HepG2 (cell line): ENCODE results near the gene PRR35. TPM values are rescaled to one million over a fixed set of nuclear protein-coding genes. Genes with fewer than 3 reads are reported as not detected.

ENCODE experiments used
- ATAC-seq: fragments of 200-7000 bp; cut with Tn5 transposase; 3 replicates; pipeline ENCODE4 v1.9.1; 2020; ENCODE audit warnings: mild to moderate bottlenecking, moderate library complexity
- BruUV-seq: library from RNA; stranded (reverse); fragments of 400-500 nt; replicated peaks from 2 replicates; lab custom pipeline; 2021; lab: Mats Ljungman, UMichigan
- CTCF ChIA-PET: fragments of 300-600 bp; formaldehyde crosslinking; extraction: SDS; loops from one replicate; lab custom pipeline; 2021; ENCODE audit warnings: low total read pairs, inconsistent platforms, low intra/inter-chr PET ratio; lab: Yijun Ruan, JAX
- POLR2A ChIA-PET: fragments of 350-600 bp; sonication (Branson Sonifier 250); formaldehyde crosslinking; loops from one replicate; lab custom pipeline; 2020; ENCODE audit warnings: antibody characterized with exemption, inconsistent platforms; lab: Yijun Ruan, JAX
- DNase-seq: peaks from one replicate; pipeline ENCODE4 v3.0.0-alpha.2; 2015; ENCODE audit warnings: low spot score
- FAIRE-seq: peaks from 3 replicates; lab custom pipeline; 2011; peaks lifted over from hg19 to GRCh38; lab: Jason Lieb, UNC
- H2AFZ ChIP-seq: one replicate; pipeline ENCODE4 v1.6.1; 2011; ENCODE audit warnings: low read length, inconsistent platforms
- H3K27ac ChIP-seq: fragments of 300-600 bp; 3 replicates; pipeline ENCODE4 v1.8.0; 2011; ENCODE audit warnings: mixed run types, mild to moderate bottlenecking, mixed read lengths, low read length, inconsistent platforms; ENCODE audit not compliant: insufficient read depth; ENCODE audit errors: extremely low read length
- H3K27me3 ChIP-seq, 2 experiments: fragments of 200-600 bp in 1 of 2; 2 replicates in 1 of 2; 3 replicates in 1 of 2; pipeline versions ENCODE4 v1.6.0 to v1.8.0; 2011; ENCODE audit warnings: low read length in 2 of 2, mild to moderate bottlenecking in 2 of 2, moderate library complexity in 2 of 2, inconsistent platforms in 1 of 2; ENCODE audit not compliant: insufficient read depth in 2 of 2, control insufficient read depth in 1 of 2
- H3K36me3 ChIP-seq, 2 experiments: fragments of 200-600 bp in 1 of 2; replicated peaks in 1 of 2; 2 replicates in 1 of 2; 3 replicates in 1 of 2; pipeline versions ENCODE4 v1.5.1 to v1.8.0; 2011; ENCODE audit warnings: low read length in 2 of 2, inconsistent platforms in 1 of 2; ENCODE audit not compliant: insufficient read depth in 2 of 2, control insufficient read depth in 1 of 2
- H3K4me1 ChIP-seq: 2 replicates; pipeline ENCODE4 v1.5.1; 2012; ENCODE audit warnings: low read length, inconsistent platforms; ENCODE audit not compliant: insufficient read depth
- H3K4me2 ChIP-seq: 2 replicates; pipeline ENCODE4 v1.6.0; 2011; ENCODE audit warnings: low read depth, low read length, inconsistent platforms
- H3K4me3 ChIP-seq, 3 experiments: fragments of 200-600 bp in 1 of 3; sonication (generic), shearing (Covaris generic) in 1 of 3; replicated peaks in 1 of 3; 2 replicates each; pipeline ENCODE4 v1.5.1; 2011 to 2016; ENCODE audit warnings: low read length in 3 of 3, inconsistent platforms in 2 of 3, low read depth in 2 of 3, mild to moderate bottlenecking in 2 of 3, control low read depth in 1 of 3, mixed read lengths in 1 of 3; ENCODE audit not compliant: insufficient read depth in 1 of 3
- H3K79me2 ChIP-seq: one replicate; pipeline ENCODE4 v1.6.1; 2011; ENCODE audit warnings: low read length, inconsistent platforms; ENCODE audit not compliant: insufficient read depth
- H3K9ac ChIP-seq: 2 replicates; pipeline ENCODE4 v1.6.0; 2011; ENCODE audit warnings: mild to moderate bottlenecking, low read depth, low read length, inconsistent platforms; ENCODE audit not compliant: insufficient read depth
- H3K9me3 ChIP-seq: 2 replicates; pipeline ENCODE4 v1.5.1; 2012; ENCODE audit warnings: mild to moderate bottlenecking, low read length
- H4K20me1 ChIP-seq: 2 replicates; pipeline ENCODE4 v1.6.0; 2011; ENCODE audit warnings: inconsistent platforms, mild to moderate bottlenecking, low read length, moderate library complexity; ENCODE audit not compliant: insufficient read depth
- CREB1 ChIP-seq, 2 experiments: fragments of 450-650 bp in 1 of 2; IDR thresholded peaks; 2 replicates each; pipeline ENCODE4 v1.6.1; 2016 to 2017; ENCODE audit warnings: control low read depth in 1 of 2, mild to moderate bottlenecking in 1 of 2, missing compliant biosample characterization in 1 of 2, missing genetic modification characterization in 1 of 2
- HNRNPLL ChIP-seq: fragments of 200-400 bp; formaldehyde crosslinking; IDR thresholded peaks from 2 replicates; pipeline ENCODE4 v1.6.1; 2017; ENCODE audit warnings: mild to moderate bottlenecking, low read depth, low read length; ENCODE audit not compliant: poor library complexity, severe bottlenecking
- KAT8 ChIP-seq: IDR thresholded peaks from 2 replicates; pipeline ENCODE4 v1.6.1; 2016; ENCODE audit warnings: missing genetic modification reagents, missing compliant biosample characterization
- KDM6A ChIP-seq: IDR thresholded peaks from 2 replicates; pipeline ENCODE4 v1.6.1; 2016; ENCODE audit warnings: low read depth
- PPARG ChIP-seq: conservative IDR thresholded peaks from 2 replicates; pipeline ENCODE4 v1.6.1; 2016; ENCODE audit warnings: missing biosample characterization, missing genetic modification reagents
- RBM39 ChIP-seq: fragments of 200-400 bp; formaldehyde crosslinking; IDR thresholded peaks from one replicate; pipeline ENCODE4 v1.6.1; 2018; ENCODE audit warnings: antibody characterized with exemption, mild to moderate bottlenecking, low read depth, low read length; ENCODE audit not compliant: poor library complexity, severe bottlenecking
- XRCC5 ChIP-seq: fragments of 200-400 bp; formaldehyde crosslinking; optimal IDR thresholded peaks from 2 replicates; pipeline ENCODE3; 2017; ENCODE audit warnings: mild to moderate bottlenecking, low read length
- ZBTB37 ChIP-seq: sonication (generic); formaldehyde crosslinking; IDR thresholded peaks from 2 replicates; pipeline ENCODE4 v1.4.0; 2020; ENCODE audit warnings: mild to moderate bottlenecking, missing genetic modification reagents
- ZHX1 ChIP-seq: sonication (generic); formaldehyde crosslinking; IDR thresholded peaks from 2 replicates; pipeline ENCODE4 v1.8.1; 2022; ENCODE audit warnings: low read depth, mild to moderate bottlenecking, missing genetic modification reagents
- ZNF430 ChIP-seq: sonication (generic); formaldehyde crosslinking; IDR thresholded peaks from 2 replicates; pipeline ENCODE4 v1.9.0; 2021; ENCODE audit warnings: mild to moderate bottlenecking, missing genetic modification reagents
- ZNF547 ChIP-seq: sonication (generic); formaldehyde crosslinking; IDR thresholded peaks from 2 replicates; pipeline ENCODE4 v1.5.1; 2020; ENCODE audit warnings: mild to moderate bottlenecking, missing genetic modification reagents
- ZNF558 ChIP-seq: sonication (generic); formaldehyde crosslinking; IDR thresholded peaks from 2 replicates; pipeline ENCODE4 v1.9.0; 2022; ENCODE audit warnings: mild to moderate bottlenecking, missing genetic modification reagents, borderline replicate concordance
- ZNF629 ChIP-seq: sonication (generic); formaldehyde crosslinking; conservative IDR thresholded peaks from 2 replicates; pipeline ENCODE4 v1.5.0; 2020; ENCODE audit warnings: missing genetic modification reagents
- ZNF7 ChIP-seq: IDR thresholded peaks from 2 replicates; pipeline ENCODE4 v1.6.1; 2016; ENCODE audit warnings: missing biosample characterization, missing genetic modification reagents
- ZNF776 ChIP-seq: sonication (generic); formaldehyde crosslinking; IDR thresholded peaks from 2 replicates; pipeline ENCODE4 v1.4.0; 2020; ENCODE audit warnings: mild to moderate bottlenecking, missing genetic modification reagents
- ZSCAN29 ChIP-seq: sonication (generic); formaldehyde crosslinking; conservative IDR thresholded peaks from 2 replicates; pipeline ENCODE4 v1.4.0; 2020; ENCODE audit warnings: mild to moderate bottlenecking, missing genetic modification reagents
- WGBS: methylation state at CpG from one replicate; pipeline ENCODE4 v1.1.6; 2017; ENCODE audit warnings: low lambda C conversion rate; 5-methylcytosine and 5-hydroxymethylcytosine counted together
- in situ Hi-C: cut with HindIII; loops from 2 replicates; pipeline ENCODE4 v1.10.0; 2017; ENCODE audit warnings: low pct_unique_long_range_greater_than_20kb; ENCODE audit not compliant: extremely low pct_ligation_motif_present
- intact Hi-C: fragments of 100-400 bp; cut with micrococcal nuclease; formaldehyde crosslinking; loops from one replicate; pipeline ENCODE4 v1.10.0; 2022; ENCODE audit not compliant: unreplicated experiment
- polyA plus RNA-seq, 8 experiments: library from polyadenylated mRNA; depleted of rRNA in 3 of 8; stranded (reverse) in 7 of 8; unstranded in 1 of 8; fragments of >200 nt; fragmentation: Illumina TruSeq in 4 of 8; extraction: Trizol in 4 of 8; gene quantifications; 2 replicates each; pipeline versions ENCODE4 v1.2.1 to v1.2.3, GENCODE V29; 2011 to 2016; ENCODE audit warnings: low read depth in 4 of 8, missing spikeins in 1 of 8, mixed read lengths in 1 of 8; ENCODE audit not compliant: insufficient read depth in 1 of 8
- total RNA-seq, 5 experiments: library from RNA; depleted of rRNA; stranded (reverse); fragments of >200 nt; fragmentation: Illumina TruSeq; extraction: Trizol; gene quantifications; 2 replicates each; pipeline ENCODE4 v1.2.3, GENCODE V29; 2016; ENCODE audit warnings: low read depth in 1 of 5
- TF ChIP-seq, protein P1 (sequence below): sonication (generic); formaldehyde crosslinking; IDR thresholded peaks from 2 replicates; pipeline ENCODE4 v1.8.0; 2022; ENCODE audit warnings: low read depth, missing genetic modification reagents

The PRR35 gene
- total and polyA plus RNA-seq, 2 of the 13 experiments (the other 11 are each of a cell fraction or from before 2014, with no cell fraction given) = 0.07 to 0.16 TPM

- Histone ChIP-seq H3K36me3 (peaks cover 0 to 5% of the 10 kb centered on the region in 2 experiments; a peak in 1 of 5 replicates), H3K9me3 (no peaks in the 10 kb centered on the region), H3K4me1 (peaks cover 52% of the 10 kb centered on the region), H3K27me3 (no peaks in the 10 kb centered on the region; a peak in 1 of 5 replicates), H4K20me1 (peaks cover 13% of the 10 kb centered on the region; the same call in 1 of the 2 replicates), H3K4me3 (peak within 1 kb of the TSS; percentile 92 to 96 (median 96)), H3K9ac (peak within 1 kb of the TSS; percentile 98), H2AFZ (no peak within 1 kb of the TSS), H3K79me2 (peaks cover 59% of the 10 kb centered on the region), H3K4me2 (peak within 1 kb of the TSS; percentile 99), H3K27ac (peak within 1 kb of the TSS; percentile 72)
- DNase-seq = peak; percentile 76
- no peak for FAIRE-seq
- in situ Hi-C loops = no loop called here
- ChIA-PET CTCF (no interaction called here), POLR2A (interaction anchor here (0.7 to 2.7 kb wide), 12 partner anchors 9 to 148 kb away, joined by 3 to 35 read pairs (median 6); partner anchors contain the start of gene PIGQ)
- no CpG with 5 or more reads among the region's 129 CpGs for WGBS
- peak; percentile 76 for ATAC-seq
- intact Hi-C loops = no loop called here
- BruUV-seq = no TSS peak
- TF ChIP-seq, protein P1, sequence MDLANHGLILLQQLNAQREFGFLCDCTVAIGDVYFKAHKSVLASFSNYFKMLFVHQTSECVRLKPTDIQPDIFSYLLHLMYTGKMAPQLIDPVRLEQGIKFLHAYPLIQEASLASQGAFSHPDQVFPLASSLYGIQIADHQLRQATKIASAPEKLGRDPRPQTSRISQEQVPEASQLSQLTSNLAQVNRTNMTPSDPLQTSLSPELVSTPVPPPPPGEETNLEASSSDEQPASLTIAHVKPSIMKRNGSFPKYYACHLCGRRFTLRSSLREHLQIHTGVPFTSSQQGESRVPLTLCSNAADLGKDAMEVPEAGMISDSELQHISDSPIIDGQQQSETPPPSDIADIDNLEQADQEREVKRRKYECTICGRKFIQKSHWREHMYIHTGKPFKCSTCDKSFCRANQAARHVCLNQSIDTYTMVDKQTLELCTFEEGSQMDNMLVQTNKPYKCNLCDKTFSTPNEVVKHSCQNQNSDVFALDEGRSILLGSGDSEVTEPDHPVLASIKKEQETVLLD (CRISPR knock-in tag) = peak; percentile 80; the same call in 1 of the 2 replicates
- no peak for TF ChIP-seq XRCC5
- peak; percentile 64; the same call in 1 of the 2 replicates for TF ChIP-seq CREB1 (IDR thresholded peaks at IDR 0.05)
- TF ChIP-seq CREB1 (CRISPR knock-in tag; IDR thresholded peaks at IDR 0.05) = peak; percentile 69; the same call in 1 of the 2 replicates
- peak; percentile 84 for TF ChIP-seq ZNF547 (CRISPR knock-in tag)
- TF ChIP-seq ZNF430 (CRISPR knock-in tag) = no peak
- peak; percentile 47; the same call in 1 of the 2 replicates for TF ChIP-seq ZNF776 (CRISPR knock-in tag)
- TF ChIP-seq HNRNPLL = peak; percentile 99
- no peak for TF ChIP-seq ZNF629
- TF ChIP-seq ZHX1 = peak; percentile 71; the same call in 1 of the 2 replicates
- TF ChIP-seq ZNF7 (CRISPR knock-in tag) = no peak
- TF ChIP-seq ZNF558 (CRISPR knock-in tag) = peak; percentile 83; the same call in 1 of the 2 replicates
- peak; percentile 66; the same call in 1 of the 2 replicates for TF ChIP-seq ZSCAN29 (CRISPR knock-in tag)
- TF ChIP-seq KDM6A (CRISPR knock-in tag) = no peak
- TF ChIP-seq PPARG = 0 out of 2 replicates have a peak, but pooled peaks have one; percentile 15
- peak; percentile 14; the same call in 1 of the 2 replicates for TF ChIP-seq KAT8 (CRISPR knock-in tag)
- peak; percentile 75 for TF ChIP-seq RBM39
- TF ChIP-seq ZBTB37 (CRISPR knock-in tag) = no peak
These were observed 32.9 kb upstream of the PRR35 start, which contains the start of gene CAPN15 for GRCh38 chr16:527015-527903. CAPN15 (plus strand) TSS chr16:527712; CDS start chr16:546839, 19,127 bp downstream.
